GM12892 (cell line): ENCODE results near the gene SLC5A6.

Source experiments
- DNase-seq: peaks from one replicate; pipeline ENCODE4 v3.0.0; 2011; ENCODE audit not compliant: insufficient read length
- FAIRE-seq: peaks from 2 replicates; lab custom pipeline; 2011; peaks lifted over from hg19 to GRCh38; lab: Jason Lieb, UNC
- POLR2A ChIP-seq: IDR thresholded peaks from 2 replicates; pipeline ENCODE4 v1.6.1; 2011; ENCODE audit warnings: low read depth, low read length, control low read depth
- POLR2AphosphoS5 ChIP-seq: IDR thresholded peaks from 2 replicates; pipeline ENCODE4 v1.6.1; 2011; ENCODE audit warnings: low read depth, low read length, control low read depth
- TAF1 ChIP-seq: IDR thresholded peaks from 2 replicates; pipeline ENCODE4 v1.6.1; 2011; ENCODE audit warnings: low read depth, mild to moderate bottlenecking, control low read depth, low read length, borderline replicate concordance

The SLC5A6 gene

GRCh38 chr2:27155069-27155520 is 57.0 kb downstream of the SLC5A6 start:
- no peak for FAIRE-seq

DNA sequence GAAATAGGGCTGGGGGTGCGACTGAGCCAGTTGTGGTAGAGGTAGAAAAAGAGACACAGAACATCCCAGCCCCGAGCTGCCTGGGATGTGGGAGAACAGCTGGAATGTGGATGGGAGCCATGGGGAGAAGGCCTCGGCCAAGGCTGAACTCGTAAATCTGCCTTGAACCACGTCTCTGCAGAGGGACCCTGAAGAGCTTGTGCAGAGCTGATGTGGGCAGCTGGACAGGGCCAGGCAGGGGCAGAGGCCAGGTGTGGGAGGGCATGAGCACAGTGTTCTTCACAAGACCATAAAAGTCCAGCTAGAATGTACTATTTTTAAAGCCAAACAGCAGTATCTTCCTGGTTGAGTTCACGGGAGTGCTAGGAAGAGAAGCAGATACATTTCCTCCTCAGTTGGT is 57.6 kb downstream of the SLC5A6 start:
- TF ChIP-seq TAF1 (no peak), POLR2AphosphoS5 (no peak), POLR2A (no peak)
- DNase-seq (no peak), FAIRE-seq (no peak)

More at GRCh38 chr2:27155069-27155520, 57.0 kb downstream of the SLC5A6 start:
- DNase-seq: no peak
- no peak for TF ChIP-seq POLR2A
- no peak for TF ChIP-seq POLR2AphosphoS5
- no peak for TF ChIP-seq TAF1

- TF ChIP-seq POLR2AphosphoS5 (no peak), POLR2A (no peak), TAF1 (no peak)
- no peak for DNase-seq
- FAIRE-seq: no peak
Observed at GRCh38 chr2:27152796-27153464, 59.1 kb downstream of the SLC5A6 start.

- DNase-seq (no peak), FAIRE-seq (no peak)
- TF ChIP-seq POLR2A (no peak), TAF1 (no peak), POLR2AphosphoS5 (no peak)
Observed at GRCh38 chr2:27152102-27152795, 59.8 kb downstream of the SLC5A6 start.

DNA sequence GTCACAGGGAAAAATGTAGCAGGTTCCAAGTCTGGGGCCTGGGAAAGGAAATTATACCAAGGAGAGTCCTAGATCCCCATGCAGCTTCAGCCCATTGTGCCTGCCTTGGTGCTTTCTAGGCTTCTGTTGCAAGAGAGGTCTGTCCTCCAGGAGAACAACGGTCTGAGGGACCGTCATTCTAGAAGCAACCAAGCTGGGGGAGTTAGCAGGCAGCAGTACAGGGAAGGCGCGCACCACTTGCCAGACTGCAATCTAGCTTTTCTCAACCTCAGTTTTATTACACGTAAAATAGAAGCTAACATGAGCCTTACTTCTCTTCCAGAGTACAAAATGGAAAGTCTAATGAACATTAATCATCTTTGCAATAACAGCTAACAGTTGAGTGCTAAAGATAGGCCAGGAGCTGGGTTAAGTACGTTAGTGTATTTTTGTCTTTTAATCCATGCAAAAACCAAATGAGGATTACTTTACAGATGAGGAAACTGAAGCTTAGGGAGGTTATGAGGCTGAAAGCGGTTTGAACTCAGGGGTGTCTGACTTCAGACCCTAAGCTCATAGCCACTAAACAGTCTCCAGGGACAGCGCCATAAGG is 61.3 kb downstream of the SLC5A6 start:
- DNase-seq: no peak
- FAIRE-seq: no peak
- TF ChIP-seq TAF1 (no peak), POLR2AphosphoS5 (no peak), POLR2A (no peak)
